ENCODE results near the gene TNFRSF25. TPM values are rescaled to one million over a fixed set of nuclear protein-coding genes. Genes with fewer than 3 reads are reported as not detected.

Gene TNFRSF25
- total RNA-seq, 1 donor, result 2.0 TPM

DNA sequence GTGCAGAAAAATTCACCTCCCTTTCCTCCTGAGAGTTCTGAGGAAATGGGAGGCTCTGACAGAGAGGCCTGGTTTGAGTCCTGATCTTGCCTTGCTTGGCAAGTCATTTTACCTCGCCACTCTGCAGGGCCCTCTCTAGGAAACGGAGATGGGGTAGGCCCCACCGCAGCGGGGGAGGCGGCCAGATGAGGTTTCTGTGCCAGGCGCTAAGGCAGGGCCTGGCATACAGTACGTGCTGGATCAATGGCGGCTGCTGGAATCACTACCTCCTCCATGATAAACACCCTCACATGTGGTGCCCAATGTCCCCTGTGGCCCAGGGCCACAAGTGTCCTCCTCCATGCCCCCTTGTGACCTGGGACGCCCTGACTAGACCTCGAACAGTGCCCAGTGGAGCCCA lies 26.0 kb upstream of the TNFRSF25 start:
- TF ChIP-seq, protein P1, sequence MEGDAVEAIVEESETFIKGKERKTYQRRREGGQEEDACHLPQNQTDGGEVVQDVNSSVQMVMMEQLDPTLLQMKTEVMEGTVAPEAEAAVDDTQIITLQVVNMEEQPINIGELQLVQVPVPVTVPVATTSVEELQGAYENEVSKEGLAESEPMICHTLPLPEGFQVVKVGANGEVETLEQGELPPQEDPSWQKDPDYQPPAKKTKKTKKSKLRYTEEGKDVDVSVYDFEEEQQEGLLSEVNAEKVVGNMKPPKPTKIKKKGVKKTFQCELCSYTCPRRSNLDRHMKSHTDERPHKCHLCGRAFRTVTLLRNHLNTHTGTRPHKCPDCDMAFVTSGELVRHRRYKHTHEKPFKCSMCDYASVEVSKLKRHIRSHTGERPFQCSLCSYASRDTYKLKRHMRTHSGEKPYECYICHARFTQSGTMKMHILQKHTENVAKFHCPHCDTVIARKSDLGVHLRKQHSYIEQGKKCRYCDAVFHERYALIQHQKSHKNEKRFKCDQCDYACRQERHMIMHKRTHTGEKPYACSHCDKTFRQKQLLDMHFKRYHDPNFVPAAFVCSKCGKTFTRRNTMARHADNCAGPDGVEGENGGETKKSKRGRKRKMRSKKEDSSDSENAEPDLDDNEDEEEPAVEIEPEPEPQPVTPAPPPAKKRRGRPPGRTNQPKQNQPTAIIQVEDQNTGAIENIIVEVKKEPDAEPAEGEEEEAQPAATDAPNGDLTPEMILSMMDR (IDR thresholded peaks at IDR 0.05; ENCODE audit: insufficient read depth, low read length), result no peak
- peak overlapping the region; percentile 88 for H3K4me3 ChIP-seq (ENCODE audit: low read depth, low read length)
- no peak for DNase-seq (ENCODE audit: low read depth)

DNA sequence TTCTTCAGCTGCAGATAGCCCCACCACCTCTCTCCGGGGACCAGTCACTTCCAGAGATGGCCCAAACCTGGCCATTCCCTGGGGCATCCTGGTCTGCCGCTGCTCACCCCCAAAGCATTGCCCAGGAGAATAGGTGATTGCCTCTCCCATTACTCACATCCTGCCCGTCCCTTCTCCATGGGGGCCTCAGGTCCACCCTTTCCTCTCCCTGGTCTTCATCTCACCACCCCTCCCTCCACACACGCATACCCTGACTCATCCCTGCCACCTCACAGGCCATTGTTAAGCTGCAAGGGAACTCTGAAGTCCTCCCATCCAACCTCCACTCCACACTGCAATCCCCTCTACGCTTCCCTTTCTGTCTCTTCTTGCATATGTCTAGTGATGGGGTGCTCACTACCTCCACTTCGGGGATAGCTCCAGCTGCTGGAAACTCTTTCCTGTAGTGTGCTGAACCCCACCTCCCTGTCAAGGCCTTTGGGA lies 25.5 kb upstream of the TNFRSF25 start, which contains the start of gene PLEKHG5:
PLEKHG5 (minus strand) TSS at position 188 of the 483 bp plus-strand sequence. CDS start 14,096 bp downstream, outside the sequence.
- peak; percentile 80 for DNase-seq (ENCODE audit: low read depth)
- H3K4me3 ChIP-seq (ENCODE audit: low read depth, low read length), result peak within 1 kb of the TSS; percentile 88
- TF ChIP-seq, protein P1 (IDR thresholded peaks at IDR 0.05; ENCODE audit: insufficient read depth, low read length), result no peak

DNA sequence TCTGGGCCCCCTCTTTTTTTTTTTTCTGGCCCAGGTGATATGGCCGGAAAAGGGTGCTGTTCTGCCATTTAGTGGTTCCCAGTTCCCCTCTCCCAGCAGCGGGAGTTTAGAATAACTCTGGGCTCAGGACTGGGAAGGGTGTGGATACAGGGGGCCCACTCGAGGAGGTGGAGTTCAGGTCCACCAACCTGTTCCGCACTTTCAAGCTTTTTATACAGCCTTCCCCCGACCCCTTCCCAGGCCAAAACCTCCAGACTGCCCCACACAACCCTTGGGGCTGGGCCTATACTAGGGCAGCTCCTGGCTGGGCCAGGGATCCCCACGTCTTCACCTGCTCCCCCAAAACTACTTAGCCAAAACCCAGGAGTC lies 25.1 kb upstream of the TNFRSF25 start:
- TF ChIP-seq, protein P1 (IDR thresholded peaks at IDR 0.05; ENCODE audit: insufficient read depth, low read length), result no peak
- DNase-seq (ENCODE audit: low read depth), result no peak
- H3K4me3 ChIP-seq (ENCODE audit: low read depth, low read length), result peak overlapping the region; percentile 88

DNA sequence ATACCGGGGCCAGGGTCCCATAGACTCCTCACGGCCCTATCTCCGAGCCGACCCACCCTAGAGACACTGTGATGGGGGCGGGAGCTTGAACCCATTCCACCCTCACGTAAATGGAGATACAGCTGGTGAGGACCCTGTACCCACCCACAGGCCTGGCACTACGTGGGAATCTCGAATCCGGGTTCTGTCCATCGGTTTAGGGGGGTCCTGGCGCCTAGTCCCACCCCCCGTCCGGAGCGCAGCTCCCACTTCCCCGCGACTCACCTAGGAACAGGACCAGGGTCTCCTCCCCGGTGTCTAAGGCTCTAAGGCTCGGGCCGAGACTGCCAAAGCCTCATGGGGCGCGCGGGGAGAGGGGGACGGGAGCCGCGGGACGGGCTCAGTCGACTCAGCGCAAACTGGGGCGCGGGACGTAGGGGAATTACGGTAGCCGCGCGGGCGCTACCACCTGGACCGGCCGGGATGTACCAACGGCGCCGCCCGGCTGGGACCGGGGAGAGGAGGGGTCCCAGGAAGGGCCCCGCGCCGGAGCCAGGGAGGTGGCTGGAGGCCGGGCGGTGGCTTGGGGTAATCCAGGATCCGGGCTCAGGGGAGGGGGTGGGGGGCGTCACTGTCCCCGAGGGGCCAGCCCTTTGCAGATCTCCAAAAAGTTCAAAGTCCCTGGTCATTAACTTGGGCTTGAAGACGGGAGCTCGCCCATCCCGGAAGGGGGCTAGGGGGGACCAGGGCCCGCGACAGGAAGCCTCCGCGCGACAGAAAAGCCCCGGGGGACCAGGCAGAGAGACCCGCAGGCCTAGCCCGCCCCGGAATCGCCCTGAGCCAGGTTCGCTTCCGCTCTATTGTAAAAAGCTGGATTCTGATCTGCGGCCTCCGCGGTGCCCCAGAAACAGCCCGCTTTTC lies 24.5 kb upstream of the TNFRSF25 start:
- H3K4me3 ChIP-seq (ENCODE audit: low read depth, low read length), result peak overlapping the region; percentile 88
- TF ChIP-seq, protein P1 (IDR thresholded peaks at IDR 0.05; ENCODE audit: insufficient read depth, low read length), result no peak
- peak; percentile 69 for DNase-seq (ENCODE audit: low read depth)

DNA sequence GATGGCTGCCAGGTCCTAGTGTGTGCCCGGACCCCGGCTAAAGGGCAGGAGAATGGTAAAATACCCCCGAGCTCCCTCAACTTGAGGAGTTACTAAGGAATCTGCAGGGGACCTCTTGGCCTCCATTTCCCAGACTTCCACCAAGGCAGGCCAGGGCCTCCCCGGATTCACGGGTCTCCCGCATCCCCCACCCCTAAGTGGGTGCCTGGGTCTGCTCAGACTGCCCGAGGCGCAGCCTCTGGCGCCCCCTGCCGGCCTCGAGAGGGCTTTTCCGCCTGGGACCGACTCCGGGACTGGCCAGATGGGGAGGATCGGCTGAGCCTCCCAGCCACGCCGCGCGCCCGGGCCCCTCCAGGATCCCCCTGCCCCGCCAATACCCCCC lies 23.8 kb upstream of the TNFRSF25 start:
- TF ChIP-seq, protein P1 (IDR thresholded peaks at IDR 0.05; ENCODE audit: insufficient read depth, low read length), result peak; percentile 95
- peak; percentile 70 for DNase-seq (ENCODE audit: low read depth)
- peak overlapping the region; percentile 88 for H3K4me3 ChIP-seq (ENCODE audit: low read depth, low read length)

DNA sequence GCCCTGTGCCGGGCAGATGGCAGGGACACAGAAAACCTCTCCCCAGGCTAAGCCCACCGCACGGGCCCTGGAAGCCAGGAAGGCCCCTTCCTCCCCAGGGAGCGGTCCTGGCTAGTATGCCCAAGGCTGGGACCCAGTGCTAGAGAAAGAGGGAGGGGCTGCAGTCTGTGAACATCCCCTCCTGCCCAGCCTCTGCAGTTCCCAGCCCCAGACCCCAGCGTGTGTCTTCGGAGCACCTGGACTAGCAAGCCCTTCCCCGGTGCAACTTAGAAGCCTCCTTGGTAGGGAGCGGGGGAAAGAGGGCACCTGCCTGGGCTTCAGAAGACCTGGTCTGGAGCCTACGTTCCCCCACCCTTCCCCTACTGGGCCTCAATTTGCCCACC lies 23.4 kb upstream of the TNFRSF25 start:
- DNase-seq (ENCODE audit: low read depth), result no peak
- H3K4me3 ChIP-seq (ENCODE audit: low read depth, low read length), result peak overlapping the region; percentile 88
- TF ChIP-seq, protein P1 (IDR thresholded peaks at IDR 0.05; ENCODE audit: insufficient read depth, low read length), result no peak
